ENCODE results near the gene ANKRD10. TPM values are rescaled to one million over a fixed set of nuclear protein-coding genes. Genes with fewer than 3 reads are reported as not detected.

Gene ANKRD10
- total RNA-seq, 1 experiment from 2014 or later: 159 TPM

DNA sequence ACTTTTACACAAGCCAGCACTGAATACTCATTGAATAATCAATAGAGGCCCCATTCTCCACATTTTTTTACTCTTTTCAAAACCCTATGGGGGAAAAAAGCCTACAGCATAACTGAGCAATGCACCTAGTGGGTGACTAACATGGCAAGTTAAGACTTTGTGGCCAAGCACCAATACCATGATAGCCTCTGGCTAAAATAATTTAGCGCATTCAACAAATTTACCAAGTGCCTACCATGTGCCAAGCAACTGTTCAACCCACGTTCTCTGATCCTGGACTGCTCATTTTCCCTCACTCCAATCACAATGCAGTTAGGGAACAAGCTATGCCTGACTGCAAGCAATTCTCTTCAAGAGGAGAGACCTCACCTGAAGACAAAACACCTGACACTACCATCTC, 3.0 kb downstream of the ANKRD10 start:
- peak overlapping the region; percentile 98 for H3K4me2 ChIP-seq (ENCODE audit: insufficient read depth, insufficient read length, low read length)
- Mint-ChIP-seq H3K4me3 (peak overlapping the region; percentile 88 to 93), H3K9me3 (no peaks in the 10 kb centered on the region), H3K27ac (peak overlapping the region in 2 of 3 experiments; percentile 58 to 84; a peak in 4 of 7 replicates), H3K27me3 (ENCODE audit: low read depth) (no peaks in the 10 kb centered on the region), H3K4me1 (peaks cover 65 to 72% of the 10 kb centered on the region in 2 experiments), H3K36me3 (ENCODE audit: insufficient read depth in 1 of 3, low read depth in 3 of 3) (peaks cover 20 to 38% (median 32%) of the 10 kb centered on the region in 3 experiments)
- no peak overlapping the region for H2BK12ac ChIP-seq (ENCODE audit: insufficient read length, low read depth, low read length)
- H2AK5ac ChIP-seq (ENCODE audit: insufficient read length, low read length): no peak overlapping the region
- WGBS (ENCODE audit: extremely low coverage, insufficient read length, low lambda C conversion rate): no CpG with 5 or more reads among the region's 2 CpGs
- H2BK20ac ChIP-seq (ENCODE audit: low read depth, low read length, poor library complexity, severe bottlenecking): no peak overlapping the region
- no peak overlapping the region for H3K4ac ChIP-seq (ENCODE audit: low read depth, low read length)
- H4K5ac ChIP-seq (ENCODE audit: insufficient read length, low read depth, low read length): no peak overlapping the region
- H2BK15ac ChIP-seq (ENCODE audit: low read depth, low read length): no peak overlapping the region
- no peak for DNase-seq
- TF ChIP-seq, protein P1, sequence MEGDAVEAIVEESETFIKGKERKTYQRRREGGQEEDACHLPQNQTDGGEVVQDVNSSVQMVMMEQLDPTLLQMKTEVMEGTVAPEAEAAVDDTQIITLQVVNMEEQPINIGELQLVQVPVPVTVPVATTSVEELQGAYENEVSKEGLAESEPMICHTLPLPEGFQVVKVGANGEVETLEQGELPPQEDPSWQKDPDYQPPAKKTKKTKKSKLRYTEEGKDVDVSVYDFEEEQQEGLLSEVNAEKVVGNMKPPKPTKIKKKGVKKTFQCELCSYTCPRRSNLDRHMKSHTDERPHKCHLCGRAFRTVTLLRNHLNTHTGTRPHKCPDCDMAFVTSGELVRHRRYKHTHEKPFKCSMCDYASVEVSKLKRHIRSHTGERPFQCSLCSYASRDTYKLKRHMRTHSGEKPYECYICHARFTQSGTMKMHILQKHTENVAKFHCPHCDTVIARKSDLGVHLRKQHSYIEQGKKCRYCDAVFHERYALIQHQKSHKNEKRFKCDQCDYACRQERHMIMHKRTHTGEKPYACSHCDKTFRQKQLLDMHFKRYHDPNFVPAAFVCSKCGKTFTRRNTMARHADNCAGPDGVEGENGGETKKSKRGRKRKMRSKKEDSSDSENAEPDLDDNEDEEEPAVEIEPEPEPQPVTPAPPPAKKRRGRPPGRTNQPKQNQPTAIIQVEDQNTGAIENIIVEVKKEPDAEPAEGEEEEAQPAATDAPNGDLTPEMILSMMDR (conservative IDR thresholded peaks at IDR 0.05): no peak
- H4K91ac ChIP-seq (ENCODE audit: insufficient read length, low read depth, low read length): no peak overlapping the region
- H2BK5ac ChIP-seq (ENCODE audit: insufficient read length, low read length): no peak overlapping the region
- peak overlapping the region; percentile 23 for H3K18ac ChIP-seq (ENCODE audit: insufficient read length, low read depth, low read length)
- peak overlapping the region; percentile 100 for H3K9ac ChIP-seq (ENCODE audit: extremely low read depth, insufficient read length, low read length)
- H3K27me3 ChIP-seq (ENCODE audit: insufficient read depth, low read length): no peaks in the 10 kb centered on the region
- H2AFZ ChIP-seq (ENCODE audit: low read length): no peak overlapping the region
- H3K14ac ChIP-seq (ENCODE audit: insufficient read depth, low read length): no peak overlapping the region
- peaks cover 60% of the 10 kb centered on the region for H3K79me2 ChIP-seq (ENCODE audit: insufficient read depth, low read length)
- H4K8ac ChIP-seq (replicated peaks; ENCODE audit: insufficient read length, low read depth, low read length): no peak overlapping the region
- no peaks in the 10 kb centered on the region for H3K79me1 ChIP-seq (ENCODE audit: insufficient read depth, low read depth, low read length, poor library complexity, severe bottlenecking)
- H2BK120ac ChIP-seq (ENCODE audit: low read depth, low read length, poor library complexity, severe bottlenecking): no peak overlapping the region
- no peak overlapping the region for H3K23ac ChIP-seq (ENCODE audit: insufficient read length, low read depth, low read length)
- no peaks in the 10 kb centered on the region for H4K20me1 ChIP-seq (ENCODE audit: control insufficient read depth, insufficient read depth, insufficient read length)
- H3K27ac ChIP-seq (ENCODE audit: insufficient read length, low read depth, low read length): no peak overlapping the region
- H3K23me2 ChIP-seq (ENCODE audit: insufficient read length, low read depth, low read length, poor library complexity, severe bottlenecking): peaks cover 16% of the 10 kb centered on the region
- no peak overlapping the region for H3K56ac ChIP-seq (ENCODE audit: insufficient read length, low read depth, low read length)
- H3T11ph ChIP-seq (ENCODE audit: low read length): no peak overlapping the region
- H3K4me1 ChIP-seq (ENCODE audit: insufficient read depth, low read length): peaks cover 16% of the 10 kb centered on the region
- H3K9me3 ChIP-seq (ENCODE audit: control insufficient read depth, low read depth, low read length): no peaks in the 10 kb centered on the region
